ENCODE data around the gene PRR15L.

DNA sequence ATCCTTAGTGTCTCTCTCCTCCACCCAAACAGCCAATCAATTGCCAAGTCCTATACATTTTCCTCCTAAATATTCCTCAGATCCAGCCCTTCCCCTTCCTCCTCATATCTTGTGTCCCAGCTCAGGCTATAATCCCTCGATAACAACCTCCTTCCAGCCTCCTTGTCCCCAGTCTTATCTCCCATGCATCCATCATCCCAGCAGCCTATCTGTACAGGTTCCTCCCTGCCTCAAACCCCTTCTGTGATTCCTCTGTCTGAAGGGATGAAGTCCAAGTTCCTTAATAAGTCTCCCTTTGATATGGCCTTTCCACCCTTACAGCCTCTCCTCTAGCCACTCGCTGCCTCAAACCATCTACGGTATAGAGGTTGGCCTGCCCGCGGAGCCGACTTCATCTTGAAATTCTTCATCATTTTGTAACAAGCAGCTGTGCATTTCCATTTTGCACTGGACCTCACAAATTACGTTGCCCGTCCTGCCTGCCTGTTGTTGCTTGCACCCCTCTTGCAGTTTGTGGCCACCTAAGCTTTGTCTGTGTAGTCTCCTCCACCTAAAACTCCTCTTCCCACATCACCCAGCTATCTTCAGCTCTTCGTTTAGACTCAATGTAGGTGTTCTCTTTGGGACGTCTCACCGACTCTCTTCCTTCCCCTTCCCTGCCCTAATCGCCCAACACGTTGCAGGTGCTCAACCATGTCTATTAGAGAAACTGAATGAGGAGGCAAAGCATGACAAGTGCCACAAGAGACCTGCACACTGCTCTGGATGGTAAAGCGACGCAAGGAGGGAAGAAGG, 12.4 kb upstream of the PRR15L start:
- TF ChIP-seq, protein P1, sequence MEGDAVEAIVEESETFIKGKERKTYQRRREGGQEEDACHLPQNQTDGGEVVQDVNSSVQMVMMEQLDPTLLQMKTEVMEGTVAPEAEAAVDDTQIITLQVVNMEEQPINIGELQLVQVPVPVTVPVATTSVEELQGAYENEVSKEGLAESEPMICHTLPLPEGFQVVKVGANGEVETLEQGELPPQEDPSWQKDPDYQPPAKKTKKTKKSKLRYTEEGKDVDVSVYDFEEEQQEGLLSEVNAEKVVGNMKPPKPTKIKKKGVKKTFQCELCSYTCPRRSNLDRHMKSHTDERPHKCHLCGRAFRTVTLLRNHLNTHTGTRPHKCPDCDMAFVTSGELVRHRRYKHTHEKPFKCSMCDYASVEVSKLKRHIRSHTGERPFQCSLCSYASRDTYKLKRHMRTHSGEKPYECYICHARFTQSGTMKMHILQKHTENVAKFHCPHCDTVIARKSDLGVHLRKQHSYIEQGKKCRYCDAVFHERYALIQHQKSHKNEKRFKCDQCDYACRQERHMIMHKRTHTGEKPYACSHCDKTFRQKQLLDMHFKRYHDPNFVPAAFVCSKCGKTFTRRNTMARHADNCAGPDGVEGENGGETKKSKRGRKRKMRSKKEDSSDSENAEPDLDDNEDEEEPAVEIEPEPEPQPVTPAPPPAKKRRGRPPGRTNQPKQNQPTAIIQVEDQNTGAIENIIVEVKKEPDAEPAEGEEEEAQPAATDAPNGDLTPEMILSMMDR (IDR thresholded peaks at IDR 0.05): no peak
- TF ChIP-seq POLR2A (IDR thresholded peaks at IDR 0.05): no peak
